GM21529 (cell line): ENCODE measurements around the gene GNG8.
A peak's percentile ranks its signal among the peaks of the same experiment; 100 is the strongest.

Experiments used
- ATAC-seq: cut with Tn5 transposase; IDR thresholded peaks from one replicate; pipeline ENCODE4 v1.9.1; 2021; ENCODE audit not compliant: unreplicated experiment

Gene GNG8

DNA sequence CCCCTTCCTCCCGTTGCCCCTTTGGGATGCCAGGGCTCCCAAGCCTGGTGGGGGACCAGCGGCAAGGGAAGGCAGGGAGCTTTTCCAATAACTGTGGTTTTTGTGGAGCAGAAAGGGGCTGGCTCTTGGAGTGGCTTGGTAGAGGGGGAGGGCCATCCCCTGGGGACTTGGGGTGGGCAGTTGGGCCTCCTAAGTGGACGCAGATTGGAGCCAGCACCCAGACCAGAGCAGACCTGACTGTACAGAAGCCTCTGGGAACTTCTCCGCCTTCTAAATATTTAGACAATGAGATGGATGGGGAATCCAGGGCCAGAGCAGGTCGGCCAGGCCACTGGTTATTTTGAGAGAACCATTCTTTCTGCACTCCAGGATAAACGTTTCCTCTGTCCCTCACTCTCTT lies 15.3 kb downstream of the GNG8 start:
- ATAC-seq, result no peak

DNA sequence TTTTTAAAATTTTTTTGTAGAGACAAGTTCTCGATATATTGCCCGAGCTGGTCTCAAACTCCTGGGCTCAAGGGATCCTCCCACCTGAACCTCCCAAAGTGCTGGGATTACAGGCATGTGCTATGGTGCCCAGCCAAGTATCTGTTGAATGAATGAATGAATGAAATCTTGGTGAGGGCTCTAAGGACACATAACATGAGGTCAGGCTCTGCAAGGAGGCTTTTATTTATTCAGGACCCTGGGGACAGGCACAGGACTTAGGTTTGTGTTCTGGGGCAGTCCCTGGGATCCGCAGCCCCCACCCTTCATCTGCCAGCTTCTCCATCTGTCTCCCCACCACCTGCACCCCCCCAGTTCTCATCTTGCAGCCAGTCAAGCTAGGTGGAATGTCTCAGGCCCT lies 15.7 kb downstream of the GNG8 start:
- ATAC-seq, result no peak

DNA sequence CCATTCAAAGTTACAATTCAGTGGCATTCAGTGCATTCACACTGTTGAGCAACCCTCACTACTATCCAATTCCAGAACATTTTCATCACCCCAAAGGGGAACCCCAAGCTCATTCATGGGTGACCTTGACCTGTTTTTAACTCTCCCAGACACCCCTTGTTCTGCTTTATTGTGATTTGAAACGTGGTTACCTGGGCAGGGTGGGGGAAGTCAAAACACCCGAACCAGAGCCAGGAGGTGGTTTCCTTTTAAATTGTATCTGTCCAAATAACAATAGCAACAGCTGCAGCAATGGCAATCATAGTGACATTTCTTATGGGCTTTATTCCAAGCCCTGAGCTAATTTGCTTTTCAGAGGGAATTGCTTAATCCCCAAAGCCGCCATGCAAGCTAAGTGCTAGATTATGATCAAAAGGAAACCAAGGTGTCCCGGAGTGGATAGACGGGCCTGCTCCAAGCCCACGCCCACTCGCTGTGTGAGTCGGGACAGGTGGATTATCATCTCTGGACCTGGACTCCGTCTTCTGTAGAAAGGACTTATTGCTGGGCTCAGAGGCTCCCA lies 17.3 kb downstream of the GNG8 start:
- peak; percentile 29 for ATAC-seq

DNA sequence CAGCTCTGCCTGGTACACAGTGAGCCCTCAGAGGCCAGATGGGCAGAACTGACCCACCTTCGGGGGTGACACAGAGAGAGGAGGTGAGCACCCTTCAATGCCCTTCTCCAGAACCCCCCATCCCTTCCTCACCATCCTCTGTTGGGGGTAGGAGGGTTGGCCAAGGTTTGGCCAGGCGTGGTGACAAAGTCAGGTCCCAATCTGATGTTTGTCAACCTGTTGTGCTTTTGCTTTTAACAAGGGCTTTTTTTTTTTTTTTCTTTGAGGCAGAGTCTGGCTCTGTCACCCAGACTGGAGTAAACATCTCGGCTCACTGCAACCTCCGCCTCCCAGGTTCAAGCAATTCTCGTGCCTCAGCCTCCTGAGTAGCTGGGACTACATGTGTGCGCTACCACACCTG lies 18.4 kb downstream of the GNG8 start:
- no peak for ATAC-seq

DNA sequence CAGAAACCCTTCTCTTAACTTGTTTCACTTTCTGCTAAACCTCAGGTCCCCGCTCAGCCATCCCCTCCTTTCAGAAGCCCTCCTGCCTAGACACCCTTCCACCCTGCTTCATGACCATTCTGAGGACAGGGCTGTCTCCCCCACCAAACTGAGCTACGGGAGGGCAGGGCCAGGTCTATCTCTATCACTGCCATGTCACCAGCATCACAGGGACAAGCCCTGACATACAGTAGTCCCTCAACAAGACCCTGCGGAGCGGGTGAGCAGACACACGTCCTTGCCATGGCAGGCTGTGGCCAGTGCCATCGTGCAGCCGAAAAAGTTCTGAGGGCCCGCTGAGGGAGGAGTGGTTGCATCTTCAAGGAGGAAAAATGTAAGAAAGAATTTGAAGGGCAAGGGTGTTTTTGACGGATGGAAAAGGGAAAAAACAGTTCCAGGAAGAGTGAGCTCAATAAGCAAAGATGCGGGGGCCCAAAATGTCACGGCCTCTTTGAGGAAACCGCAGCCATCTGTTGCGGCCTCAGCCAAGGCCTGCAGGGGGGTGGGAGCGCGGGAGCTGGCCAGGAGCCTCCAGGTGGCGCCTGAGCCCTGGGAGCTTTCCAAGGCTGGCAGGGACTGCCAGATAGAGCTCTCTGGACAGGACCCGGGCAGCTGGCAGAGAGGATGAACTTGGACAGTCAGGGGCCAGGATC lies 19.2 kb downstream of the GNG8 start:
- ATAC-seq, result no peak

DNA sequence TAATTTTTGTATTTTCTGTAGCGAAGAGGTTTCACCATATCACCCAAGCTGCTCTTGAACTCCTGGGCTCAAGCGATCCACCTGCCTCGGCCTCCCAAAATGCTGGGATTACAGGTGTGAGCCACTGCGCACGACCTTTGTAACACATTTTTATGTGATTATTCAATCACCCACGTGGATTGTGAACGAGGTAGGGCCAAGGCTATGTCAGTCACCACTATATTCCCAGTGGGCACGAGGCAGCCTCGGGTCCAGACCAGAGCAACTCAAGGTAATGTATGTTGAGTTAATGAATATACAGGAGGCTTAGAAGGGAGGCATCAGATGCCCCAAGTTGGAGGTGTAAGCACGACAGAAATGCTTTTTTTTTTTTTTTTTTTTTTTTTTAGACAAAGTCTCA lies 20.0 kb downstream of the GNG8 start:
- no peak for ATAC-seq

DNA sequence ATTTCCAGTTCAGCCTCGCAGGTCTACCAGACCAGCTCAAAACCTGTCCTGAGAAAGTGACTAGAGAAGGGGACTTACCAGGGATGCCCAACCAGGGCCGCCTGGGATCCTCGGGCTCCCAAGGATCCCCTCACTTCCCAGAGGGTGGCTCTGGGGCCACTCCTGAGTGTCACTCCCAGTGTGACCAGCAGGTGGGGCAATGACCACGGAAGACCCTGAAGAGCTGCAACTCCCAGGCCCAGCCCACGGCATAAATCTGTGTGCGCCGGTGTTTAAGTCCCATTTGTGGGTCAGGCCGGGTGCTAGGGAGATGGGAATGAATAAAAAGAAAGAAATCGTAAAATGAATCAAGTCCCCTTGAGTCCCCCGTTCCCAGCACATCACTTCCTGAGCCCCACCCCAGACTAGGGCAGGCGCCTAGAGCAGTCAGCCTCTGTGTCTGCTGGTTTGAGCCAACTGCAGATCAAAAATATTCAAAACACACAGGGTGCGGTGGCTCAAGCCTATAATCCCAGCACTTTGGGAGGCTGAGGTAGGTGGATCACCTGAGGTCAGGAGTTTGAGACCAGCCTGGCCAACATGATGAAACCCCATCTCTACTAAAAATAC lies 21.8 kb downstream of the GNG8 start:
- no peak for ATAC-seq

DNA sequence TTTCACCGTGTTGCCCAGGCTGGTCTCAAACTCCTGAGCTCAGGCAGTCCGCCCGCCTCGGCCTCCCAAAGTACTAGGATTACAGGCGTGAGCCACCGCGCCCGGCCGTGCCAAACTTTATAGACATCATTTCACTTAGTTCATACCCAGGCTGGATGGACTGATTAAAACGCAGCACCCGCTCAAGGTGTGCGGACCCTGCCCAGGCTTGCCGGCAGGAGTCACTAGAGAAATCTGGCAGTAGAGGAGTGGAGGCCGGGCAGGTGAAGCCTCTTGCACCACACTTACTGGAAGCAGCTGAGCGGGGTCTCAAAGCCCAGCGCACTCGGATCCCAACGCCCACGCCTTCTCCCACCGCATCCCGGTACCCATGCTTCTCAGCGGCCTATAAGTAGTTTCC lies 22.5 kb downstream of the GNG8 start:
- no peak for ATAC-seq

DNA sequence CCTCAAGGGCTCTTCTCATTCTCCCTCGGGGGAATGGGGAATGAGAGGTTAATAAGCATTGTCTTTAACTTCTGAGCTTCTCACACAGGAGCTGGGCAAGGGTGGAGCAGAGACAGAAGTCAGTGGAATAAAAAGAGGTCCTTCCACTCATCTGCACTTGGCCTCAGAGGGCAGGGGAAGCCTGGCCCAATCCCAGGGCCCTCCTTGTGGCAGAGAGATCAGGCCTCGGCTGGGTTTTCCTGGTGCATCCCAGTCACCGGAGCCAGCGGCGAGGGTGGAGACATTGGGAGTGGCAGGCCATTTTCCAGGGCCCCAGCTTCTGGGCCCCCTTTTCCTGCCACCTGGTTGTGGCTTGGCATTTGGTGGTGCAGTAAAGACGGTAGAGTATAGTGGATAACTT lies 24.2 kb downstream of the GNG8 start:
- no peak for ATAC-seq

DNA sequence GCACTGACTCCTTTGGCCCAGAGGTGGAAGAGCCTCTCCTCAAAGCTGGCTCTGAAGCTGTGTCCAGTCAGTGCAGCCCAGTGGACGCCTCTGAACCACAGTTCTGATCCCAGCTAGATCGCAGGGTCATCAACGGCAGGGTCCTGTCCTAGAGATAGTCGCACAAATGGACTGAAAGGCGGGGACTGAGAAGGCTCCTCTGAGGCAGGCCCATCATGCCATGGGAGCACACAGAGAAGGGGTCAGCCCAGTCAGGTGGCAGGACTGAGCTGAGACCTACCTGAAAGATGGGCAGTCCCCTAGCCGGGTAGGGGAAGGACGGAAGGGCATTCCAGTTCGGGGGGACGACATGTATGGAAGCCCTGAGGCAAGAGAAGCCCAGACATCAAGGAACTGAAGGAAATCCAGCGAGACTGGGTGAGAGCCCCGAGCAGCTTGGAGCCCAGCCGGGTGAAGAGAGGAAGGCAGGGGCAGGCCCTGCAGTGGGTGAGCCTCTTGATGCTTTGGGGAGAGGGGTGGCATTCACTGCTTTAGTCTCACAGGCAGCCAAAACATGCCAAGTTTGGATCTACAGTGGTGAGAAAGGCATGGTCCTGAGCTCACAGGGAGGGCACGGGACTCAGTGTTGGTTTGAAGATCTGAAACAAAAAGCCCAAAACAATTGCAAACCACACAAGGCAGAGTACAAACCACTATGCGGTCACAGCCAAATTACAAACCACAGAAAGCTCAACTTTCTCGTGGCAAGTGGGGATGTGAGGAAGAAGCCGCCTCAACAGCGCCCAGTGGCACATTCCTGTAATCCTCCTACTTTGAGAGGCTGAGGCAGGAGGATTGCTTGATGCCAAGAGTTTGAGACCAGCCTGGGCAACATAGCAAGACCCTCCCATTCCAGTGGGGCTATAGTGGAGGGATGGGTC lies 24.9 kb downstream of the GNG8 start:
- no peak for ATAC-seq

DNA sequence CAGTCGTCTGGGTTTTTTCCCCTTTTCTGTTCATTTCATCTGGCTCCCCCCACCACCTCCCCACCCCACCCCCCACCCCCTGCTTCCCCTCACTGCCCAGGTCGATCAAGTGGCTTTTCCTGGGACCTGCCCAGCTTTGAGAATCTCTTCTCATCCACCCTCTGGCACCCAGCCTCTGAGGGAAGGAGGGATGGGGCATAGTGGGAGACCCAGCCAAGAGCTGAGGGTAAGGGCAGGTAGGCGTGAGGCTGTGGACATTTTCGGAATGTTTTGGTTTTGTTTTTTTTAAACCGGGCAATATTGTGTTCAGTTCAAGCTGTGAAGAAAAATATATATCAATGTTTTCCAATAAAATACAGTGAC lies 25.6 kb downstream of the GNG8 start:
- ATAC-seq, result no peak

DNA sequence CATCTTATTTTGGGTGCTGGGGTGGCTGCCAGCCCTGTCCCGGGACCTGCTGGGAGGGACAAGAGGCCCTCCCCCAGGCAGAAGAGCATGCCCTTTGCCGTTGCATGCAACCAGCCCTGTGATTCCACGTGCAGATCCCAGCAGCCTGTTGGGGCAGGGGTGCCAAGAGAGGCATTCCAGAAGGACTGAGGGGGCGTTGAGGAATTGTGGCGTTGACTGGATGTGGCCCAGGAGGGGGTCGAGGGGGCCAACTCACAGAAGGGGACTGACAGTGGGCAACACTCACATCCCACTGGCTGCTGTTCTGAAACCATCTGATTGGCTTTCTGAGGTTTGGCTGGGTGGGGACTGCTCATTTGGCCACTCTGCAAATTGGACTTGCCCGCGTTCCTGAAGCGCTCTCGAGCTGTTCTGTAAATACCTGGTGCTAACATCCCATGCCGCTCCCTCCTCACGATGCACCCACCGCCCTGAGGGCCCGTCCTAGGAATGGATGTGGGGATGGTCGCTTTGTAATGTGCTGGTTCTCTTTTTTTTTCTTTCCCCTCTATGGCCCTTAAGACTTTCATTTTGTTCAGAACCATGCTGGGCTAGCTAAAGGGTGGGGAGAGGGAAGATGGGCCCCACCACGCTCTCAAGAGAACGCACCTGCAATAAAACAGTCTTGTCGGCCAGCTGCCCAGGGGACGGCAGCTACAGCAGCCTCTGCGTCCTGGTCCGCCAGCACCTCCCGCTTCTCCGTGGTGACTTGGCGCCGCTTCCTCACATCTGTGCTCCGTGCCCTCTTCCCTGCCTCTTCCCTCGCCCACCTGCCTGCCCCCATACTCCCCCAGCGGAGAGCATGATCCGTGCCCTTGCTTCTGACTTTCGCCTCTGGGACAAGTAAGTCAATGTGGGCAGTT lies 26.2 kb downstream of the GNG8 start:
- ATAC-seq, result no peak

DNA sequence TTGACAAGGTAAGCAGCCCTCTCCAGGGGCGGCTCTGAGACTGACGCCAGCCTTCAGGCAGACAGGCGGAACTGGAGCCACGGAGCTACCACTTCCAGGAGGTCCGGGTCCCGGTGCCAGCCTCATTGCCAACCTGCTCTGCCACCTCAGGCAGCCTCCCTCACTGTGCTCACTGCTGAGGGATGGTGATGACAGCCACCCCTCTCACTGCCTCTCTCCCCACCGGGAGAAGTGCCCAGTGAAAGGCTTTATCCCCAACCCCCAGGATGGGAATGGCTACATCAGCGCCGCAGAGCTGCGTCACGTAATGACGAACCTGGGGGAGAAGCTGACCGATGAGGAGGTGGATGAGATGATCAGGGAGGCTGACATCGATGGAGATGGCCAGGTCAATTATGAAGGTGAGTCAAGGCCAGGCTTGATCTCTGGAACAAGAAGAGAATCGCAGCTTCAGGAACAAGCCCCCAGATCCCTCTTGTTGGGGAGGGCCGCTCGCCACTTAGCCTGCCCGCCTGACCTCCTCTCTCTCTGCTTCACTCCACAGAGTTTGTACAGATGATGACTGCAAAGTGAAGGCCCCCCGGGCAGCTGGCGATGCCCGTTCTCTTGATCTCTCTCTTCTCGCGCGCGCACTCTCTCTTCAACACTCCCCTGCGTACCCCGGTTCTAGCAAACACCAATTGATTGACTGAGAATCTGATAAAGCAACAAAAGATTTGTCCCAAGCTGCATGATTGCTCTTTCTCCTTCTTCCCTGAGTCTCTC lies 27.2 kb downstream of the GNG8 start:
- ATAC-seq, result no peak

DNA sequence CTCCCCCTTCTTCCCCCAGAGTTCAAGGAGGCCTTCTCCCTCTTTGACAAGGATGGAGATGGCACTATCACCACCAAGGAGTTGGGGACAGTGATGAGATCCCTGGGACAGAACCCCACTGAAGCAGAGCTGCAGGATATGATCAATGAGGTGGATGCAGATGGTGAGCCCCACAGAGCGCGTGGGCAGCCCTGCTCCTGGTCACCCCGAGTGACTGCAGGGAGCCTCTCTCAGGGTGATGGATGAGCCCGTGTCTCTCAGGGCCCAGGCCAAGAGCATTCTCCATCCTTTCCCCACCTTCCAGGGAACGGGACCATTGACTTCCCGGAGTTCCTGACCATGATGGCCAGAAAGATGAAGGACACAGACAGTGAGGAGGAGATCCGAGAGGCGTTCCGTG lies 27.8 kb downstream of the GNG8 start:
- ATAC-seq, result no peak

DNA sequence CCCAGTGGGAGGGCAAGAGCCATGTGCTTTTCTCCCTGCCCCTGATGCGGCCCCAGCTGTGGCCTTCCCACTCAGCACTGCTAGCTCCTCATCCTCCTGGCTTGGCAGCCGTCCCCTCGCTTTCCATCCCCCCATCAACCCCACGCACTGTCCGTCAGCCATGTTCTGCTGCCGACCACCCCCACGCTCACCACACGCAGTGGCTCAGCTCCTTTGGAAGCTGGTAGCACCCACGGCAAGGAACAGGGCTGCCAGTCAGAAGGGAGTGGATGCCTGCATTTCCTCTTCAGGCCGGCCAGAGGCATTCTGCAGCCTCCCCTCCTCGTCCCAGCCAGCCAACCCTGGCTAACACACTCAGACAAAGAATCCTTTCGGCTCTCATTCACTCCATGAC lies 28.6 kb downstream of the GNG8 start:
- ATAC-seq, result no peak

DNA sequence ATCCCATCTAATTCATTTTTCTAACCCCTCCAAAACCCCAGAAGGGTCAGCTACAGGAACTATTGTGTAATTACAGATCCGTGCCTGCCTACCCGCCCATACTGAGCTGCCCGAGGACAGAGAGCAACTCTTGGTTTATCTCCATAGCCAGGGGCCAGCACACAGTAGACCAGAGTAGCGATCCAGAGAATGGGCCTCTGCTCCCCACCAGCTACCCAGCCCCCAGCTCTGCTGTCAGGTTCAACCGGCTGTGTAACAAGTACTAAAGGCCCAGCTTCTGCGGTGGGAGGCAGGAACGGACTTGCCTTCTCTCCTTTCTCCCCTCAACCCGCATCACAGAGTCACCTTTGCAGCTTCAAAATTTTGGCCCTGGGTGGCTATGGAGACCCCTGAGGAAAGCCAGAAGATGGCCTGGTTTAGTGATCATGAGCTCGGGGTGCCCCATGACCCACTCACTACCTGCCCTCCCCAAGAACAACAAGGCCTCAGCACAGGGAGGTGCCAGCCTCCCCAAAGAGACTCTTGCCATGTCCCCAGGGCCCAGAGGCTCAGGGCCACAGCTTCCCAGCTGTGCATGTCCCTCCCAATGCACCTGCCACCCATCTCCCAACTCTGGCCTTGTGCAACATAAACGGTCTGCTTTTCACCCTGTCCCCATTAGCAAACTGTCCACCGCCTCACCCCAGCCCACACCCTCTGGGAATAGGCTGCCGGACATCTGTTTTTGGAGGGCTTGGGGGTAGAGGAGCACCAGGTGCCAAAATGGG lies 29.1 kb downstream of the GNG8 start:
- ATAC-seq, result no peak

DNA sequence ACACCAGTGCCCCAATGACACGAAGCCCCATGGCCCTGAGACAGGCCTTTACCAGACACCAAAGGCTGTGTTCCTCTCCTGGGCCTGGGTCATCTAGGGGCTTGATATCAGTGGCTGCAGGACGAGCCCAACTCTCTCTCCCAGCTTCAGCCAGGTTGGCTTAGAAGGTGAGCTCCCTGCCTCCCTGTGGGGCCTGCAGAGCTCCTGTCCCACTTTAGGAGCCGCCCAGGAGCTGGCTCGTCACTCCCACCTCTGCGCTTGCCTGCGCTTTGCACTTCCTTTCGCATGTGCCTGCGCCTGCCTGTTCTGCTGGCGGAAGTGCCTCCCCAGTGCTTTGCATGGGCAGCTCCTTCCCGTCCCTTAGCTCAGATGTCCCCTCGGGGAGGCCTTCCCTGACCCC lies 30.0 kb downstream of the GNG8 start:
- ATAC-seq, result no peak

DNA sequence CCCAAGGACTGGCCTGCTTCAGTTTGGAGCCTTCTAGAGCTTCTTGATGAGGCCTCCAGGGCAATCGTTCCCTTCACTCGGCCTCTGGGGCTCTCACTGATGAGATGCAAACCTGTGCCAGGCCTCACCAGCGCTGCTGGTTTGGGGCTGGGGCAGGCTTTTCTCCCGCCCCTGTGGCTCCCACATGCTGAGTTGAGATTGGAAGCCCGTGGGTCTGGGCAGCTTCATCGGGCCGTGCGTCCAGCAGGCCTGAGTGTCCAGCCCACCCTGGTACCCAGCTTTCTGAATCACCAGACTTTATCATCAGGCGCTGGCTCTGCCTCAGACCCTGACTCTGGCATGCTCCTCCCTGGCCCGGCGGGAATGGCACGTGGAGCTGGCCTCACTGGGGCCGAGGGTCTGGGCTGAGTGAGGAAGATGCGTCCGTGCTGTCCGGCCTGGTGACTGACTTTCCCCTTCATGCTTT lies 30.6 kb downstream of the GNG8 start:
- no peak for ATAC-seq

DNA sequence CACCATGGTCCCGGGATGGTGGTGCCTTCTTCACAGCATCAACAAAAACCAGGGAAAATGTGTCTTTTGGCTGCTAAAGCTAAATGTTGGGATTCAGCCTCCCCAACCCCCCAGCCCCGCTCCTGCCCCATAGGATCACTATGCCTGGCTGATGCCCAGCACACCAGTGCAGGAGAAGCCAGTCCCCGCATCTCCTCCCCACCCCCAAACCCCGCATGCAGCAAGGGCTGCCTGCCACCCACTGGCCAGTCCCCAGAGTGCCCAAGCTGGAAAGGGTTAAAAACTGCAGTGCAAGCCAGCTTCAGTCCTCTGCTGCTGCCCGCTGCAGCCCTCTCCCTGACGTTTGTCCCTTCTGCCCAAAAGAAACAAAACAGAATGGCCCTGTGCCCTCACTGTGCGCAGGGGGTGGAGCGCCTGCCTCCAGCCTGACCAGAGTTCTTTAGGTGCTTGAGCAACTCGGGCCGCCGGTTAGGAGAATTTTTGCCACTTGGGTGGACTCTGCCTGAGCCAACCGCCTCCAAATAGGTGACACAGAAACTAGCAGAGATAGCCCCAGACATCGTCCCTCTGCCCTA lies 31.1 kb downstream of the GNG8 start:
- ATAC-seq, result no peak
